Activated CD4-positive, CD25-positive, alpha-beta regulatory T cell treated with anti-CD3 and anti-CD28 coated beads, Interleukin-2, amount 50 U/mL, for 16 hours (primary cell): ENCODE data around the gene DPM3.
"Not testable (repeated sequence)": the region's sequence is repeated elsewhere in the genome, so short reads cannot be mapped to it uniquely, and the experiment has no call there.

Experiments
- DNase-seq: peaks from one replicate; pipeline ENCODE4 v3.0.0-alpha.2; 2020; ENCODE audit warnings: low read depth, low spot score

Gene DPM3

DNA sequence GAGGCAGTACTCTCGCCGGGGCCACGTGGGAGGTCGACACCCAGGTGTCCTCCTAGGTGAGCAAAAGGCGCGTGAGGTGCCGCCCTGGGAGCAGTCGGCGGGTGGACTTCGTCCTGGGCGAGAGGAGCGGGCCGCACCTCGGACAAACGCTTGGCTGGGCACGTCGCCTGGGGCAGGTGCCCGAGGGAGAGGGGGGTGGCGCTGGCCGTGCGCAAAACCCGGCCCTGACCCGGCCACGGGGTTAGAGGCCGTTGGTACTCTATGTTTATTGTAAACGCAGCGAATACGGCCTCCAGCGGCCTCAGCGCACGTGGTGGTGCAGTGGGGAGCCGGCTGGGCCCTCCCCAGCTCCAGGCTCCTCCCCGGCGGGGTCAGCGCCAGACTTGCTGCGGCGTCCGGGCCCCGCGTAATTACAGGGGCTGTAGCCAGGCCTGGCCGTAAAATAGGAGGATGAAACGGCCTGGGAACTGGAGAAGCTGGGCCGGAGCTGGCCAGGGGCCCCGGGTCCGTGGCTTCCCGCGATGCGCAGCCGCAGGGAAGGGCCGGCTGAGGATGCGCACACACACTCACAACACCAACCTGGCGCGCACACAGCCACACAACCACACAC is 14.3 kb downstream of the DPM3 start:
- DNase-seq = no peak

DNA sequence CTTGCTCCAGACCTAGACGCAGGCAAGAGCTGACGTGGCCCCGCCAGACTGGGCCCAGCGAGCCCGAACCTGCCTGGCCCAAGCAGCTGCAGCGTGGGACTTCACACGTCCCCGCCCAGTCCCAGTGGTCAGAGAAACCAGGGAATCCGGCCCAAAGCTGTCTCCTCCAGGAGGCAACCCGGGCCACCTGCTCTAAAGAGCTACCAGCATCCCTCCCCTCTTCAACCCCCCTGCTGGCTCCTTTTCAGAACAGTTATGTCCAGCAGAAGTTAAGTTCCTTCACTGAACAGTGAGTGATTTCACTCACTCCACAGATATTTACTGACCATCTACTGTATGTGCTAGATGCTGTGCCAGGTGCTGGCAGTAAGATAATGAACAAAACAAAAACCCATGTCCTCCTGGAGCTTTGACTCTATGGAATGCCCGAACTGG is 14.8 kb downstream of the DPM3 start:
- no peak for DNase-seq

DNA sequence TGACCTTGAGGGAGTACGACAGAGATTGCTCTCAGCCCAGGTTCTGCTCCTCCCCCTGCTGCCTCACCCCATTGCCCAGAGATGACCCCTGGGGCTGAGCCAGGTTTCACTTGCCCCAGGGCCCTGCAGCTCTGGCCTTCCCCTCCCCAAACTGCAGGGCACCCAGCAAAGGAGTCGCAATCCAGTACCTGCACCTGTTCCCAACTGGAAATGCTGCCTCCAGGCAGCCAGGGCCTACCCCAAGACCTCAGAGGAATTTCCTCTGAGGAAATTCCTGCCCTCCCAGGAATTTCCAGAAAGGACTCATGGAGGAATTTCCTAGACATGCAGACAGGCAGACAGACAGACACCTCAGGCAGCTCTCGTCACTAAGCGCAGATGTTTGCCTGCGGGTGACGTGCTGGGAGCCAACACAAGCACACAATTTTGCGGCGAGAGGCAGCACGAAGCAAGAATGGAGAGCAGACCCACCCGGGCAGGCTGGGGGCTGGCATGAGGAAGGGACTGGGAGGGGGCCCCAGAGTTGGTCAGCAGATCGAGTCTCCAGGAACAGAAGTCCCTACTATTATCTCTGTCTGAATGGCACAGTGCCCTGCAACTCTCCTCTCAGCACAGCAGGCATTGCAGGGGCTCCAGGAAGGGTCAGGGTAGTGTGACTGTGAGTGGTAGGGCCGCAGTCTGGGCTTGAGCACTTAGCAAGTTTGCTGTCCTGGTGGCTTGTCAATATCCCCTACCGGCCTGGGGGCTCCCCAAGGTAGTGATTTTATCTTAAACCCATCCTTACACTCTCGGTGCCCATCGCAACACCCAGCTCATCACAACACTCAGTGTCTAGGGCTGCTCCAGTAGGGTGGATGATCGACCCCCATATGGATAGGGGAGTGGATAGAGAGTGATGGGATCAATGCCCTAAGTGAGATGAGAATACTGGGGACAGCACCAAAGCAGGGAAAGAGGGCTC is 15.5 kb downstream of the DPM3 start:
- DNase-seq = no peak

DNA sequence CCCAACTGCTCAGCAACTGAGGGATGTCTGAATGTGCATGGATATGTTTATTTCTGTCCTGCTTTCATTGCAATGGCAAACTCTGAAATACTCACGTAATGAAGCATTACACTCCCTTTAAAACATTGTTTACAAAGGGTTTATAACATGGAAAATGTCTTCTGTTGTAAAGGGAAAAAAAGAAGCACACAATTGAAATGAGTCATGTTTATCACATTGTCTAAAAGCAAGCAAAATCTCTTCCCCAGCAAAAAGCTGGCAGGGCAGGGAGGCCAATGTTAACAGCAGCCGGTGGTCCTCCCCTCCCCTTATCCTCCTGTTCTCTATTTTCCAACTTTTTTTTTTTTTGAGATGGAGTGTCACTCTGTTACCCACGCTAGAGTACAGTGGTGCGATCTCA is 16.5 kb downstream of the DPM3 start:
- DNase-seq = no peak

DNA sequence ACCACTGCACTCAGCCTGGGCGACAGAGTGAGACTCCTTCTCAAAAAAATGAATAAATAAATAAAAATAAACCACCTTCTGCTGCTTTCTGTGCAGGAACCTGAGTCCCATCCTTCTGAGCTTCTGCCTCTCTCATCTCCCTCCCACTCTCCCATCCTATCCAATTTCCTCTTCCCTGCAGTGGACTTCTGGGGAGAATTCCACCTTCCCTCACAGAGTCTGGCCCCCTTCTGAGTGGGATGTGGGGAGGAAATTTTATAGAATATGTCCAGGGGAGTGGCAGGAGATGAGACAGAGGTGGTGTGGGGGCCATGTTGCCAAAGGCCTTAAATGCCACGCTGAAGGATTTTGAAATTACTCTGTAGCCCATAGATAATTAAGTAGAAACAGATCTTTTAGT is 18.0 kb downstream of the DPM3 start:
- no peak for DNase-seq

DNA sequence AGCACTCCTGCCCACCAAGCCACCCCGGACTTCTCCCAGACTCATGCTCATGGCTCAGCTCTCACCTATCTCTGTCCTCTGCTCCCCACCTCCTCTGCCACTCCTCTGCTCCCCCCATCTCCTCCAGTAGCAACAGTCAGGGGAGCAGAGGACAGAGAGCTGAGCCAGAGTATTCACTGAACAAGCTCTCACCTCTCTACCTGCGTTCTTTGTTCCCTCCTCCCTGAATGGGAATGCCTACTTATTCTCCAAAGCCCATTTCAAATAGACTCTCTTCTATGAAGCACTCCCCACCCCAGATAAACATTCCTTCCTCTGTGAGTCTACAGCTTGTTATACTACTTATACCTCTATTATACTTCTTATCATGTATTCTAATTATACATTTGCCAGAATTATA is 19.1 kb downstream of the DPM3 start:
- no peak for DNase-seq

DNA sequence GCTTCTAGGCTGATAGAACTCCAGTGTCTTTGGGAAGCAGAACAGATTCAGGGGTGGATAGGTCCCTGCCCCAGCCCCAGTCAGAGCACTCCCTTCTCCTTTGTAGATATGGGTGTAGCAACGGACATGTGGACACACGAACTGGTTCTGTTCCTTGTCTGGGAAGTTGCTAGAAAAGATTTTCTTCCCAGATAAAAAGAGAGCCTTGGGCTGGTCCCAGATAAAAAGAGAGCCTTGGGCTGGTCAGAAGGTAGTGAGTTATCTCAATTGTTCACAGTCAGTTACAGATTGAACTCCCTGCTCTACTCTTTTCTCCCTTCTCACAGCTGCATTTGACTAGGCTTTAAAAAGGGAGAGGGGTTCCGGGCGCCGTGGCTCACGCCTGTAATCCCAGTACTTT is 20.1 kb downstream of the DPM3 start:
- DNase-seq = no peak

DNA sequence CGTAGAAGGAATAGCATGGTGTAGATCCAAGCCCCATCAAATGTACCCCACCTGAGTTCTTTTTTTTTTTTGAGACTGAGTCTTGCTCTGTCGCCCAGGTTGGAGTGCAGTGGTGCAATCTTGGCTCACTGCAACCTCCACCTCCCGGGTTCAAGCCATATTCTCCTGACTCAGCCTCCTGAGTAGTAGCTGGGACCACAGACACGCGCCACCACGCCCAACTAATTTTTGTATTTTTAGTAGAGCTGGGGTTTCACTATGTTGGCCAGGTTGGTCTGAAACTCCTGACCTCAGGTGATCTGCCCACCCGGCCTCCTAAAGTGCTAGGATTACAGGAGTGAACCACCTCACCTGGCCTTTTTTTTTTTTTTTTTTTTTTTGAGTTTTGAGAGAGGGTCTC is 22.2 kb downstream of the DPM3 start:
- DNase-seq = not testable (repeated sequence)

DNA sequence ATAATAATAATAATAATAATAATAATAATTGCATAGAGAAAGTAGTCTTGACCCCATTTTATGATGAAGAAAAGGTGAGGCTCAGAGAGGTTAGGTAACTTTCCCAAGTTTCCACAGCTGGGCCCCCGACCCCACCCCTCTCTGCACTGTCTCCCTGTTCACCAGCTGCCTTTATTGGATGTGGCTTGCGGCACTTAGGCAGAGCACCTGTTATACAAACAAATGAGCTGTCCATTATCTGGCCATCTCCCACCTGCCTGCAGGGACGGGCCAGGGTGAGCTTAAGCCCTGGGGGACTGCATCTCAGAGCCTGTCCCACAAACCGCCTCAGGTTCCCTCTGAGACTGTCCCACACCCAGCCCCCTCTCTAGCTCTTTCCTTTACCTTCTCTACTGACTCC is 22.7 kb downstream of the DPM3 start:
- no peak for DNase-seq

DNA sequence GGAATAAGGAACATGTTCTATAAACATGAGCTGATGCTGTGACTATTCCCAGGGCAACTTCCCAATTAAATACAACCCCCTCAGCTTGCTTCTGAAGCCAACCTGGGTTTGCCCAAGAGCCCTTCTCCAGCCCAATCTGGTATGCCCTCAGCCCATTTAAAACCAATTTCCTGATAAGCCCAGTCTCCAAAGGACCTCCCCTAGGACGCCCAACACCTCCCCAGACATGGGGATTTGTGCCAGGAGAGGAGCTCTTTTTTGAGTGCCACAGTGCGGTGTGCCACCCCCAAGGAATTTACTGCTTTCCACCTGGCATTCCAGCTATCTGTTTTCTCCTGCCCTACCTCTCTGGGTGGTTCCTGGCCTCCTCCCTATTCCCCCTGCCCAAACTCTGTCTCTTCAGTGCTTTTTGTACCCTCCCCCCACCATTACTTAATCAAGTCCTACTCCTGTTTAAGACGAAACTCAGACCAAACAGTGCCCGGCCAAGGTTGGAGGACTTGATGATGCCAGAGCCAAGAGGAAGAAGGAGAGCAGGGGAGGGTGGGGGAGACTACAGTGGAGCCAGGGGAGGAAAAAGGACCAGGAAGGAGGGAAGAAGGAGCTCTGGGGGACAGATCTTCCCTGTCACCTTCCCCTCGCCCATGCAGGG is 24.1 kb downstream of the DPM3 start:
- DNase-seq = no peak

DNA sequence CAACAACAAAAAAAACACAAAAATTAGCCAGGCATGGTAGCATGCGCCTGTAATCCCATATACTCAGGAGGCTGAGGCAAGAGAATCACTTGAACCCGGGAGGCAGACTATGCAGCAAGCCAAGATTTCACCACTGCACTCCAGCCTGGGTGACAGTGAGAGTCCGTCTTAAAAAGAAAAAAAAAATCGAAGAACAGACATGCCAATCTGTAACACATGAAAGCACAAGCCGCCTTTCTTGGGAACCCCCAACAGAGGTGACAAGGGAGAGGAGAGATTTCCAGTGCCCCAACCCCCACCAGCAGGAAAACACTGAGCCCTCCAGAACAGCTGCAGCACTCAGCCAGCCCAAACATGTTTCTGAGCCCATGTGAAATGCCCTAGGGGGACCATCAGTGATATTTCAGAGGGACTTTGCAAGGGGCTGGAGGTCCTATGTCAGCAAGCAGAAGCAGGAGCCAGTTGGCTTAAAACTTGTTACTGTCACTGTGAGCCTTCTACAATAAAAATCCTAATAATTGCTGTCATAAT is 26.8 kb downstream of the DPM3 start:
- no peak for DNase-seq

DNA sequence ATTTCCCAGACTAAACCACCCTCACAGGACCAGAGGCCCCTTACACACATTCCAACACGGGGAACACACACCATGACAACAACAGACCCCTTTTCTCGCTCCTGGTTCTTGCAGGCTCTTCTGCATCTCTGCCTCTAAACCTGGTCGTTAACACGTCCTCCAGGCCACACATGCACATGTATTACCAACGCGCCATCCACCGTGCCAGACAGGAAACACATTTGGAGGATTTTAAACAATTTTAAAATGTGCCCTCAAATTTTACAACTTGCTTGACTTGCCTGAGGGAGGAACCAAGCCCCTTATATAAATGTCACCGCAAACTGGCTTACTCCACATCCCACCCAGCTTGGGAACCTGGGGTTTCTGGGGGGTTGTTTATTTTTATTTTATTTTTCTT is 29.5 kb downstream of the DPM3 start:
- DNase-seq = no peak

DNA sequence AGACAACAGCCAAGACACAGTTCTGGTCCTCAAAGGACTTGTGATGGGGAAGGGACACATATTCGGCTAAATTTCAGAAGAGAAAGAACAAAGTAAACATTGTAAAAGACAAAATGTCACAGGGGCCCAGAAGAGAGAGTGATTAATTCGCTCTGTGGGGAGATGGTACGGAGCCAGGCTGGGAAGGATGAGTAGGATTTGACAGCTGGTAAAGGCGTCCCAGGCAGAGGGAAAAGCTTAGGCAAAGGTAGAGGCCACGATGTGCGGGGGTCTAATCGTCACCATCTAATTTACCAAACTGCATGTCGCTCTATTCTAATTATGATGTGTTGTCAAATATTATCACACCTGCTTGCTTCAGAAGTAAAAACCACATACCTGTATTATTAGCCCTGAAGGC is 29.9 kb downstream of the DPM3 start:
- no peak for DNase-seq

DNA sequence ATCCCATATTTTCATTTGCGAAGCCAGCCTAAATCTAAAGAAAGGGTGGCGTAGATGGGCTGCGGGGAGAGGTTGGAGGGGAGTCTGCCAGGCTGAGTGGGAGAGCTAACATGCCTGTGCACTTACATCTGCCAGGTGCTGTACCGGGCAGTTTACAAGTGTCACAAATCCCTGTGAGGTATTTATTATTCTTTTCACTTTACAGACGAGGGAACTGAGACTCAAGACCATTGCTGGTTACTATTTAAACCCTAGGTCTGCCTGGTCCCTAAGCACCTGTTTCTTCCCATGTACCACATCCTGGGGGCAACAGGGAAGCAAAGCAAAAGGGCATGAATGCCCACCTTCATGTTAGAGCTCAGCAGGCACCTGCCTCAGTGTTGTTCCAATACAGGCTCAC is 32.0 kb downstream of the DPM3 start:
- no peak for DNase-seq

DNA sequence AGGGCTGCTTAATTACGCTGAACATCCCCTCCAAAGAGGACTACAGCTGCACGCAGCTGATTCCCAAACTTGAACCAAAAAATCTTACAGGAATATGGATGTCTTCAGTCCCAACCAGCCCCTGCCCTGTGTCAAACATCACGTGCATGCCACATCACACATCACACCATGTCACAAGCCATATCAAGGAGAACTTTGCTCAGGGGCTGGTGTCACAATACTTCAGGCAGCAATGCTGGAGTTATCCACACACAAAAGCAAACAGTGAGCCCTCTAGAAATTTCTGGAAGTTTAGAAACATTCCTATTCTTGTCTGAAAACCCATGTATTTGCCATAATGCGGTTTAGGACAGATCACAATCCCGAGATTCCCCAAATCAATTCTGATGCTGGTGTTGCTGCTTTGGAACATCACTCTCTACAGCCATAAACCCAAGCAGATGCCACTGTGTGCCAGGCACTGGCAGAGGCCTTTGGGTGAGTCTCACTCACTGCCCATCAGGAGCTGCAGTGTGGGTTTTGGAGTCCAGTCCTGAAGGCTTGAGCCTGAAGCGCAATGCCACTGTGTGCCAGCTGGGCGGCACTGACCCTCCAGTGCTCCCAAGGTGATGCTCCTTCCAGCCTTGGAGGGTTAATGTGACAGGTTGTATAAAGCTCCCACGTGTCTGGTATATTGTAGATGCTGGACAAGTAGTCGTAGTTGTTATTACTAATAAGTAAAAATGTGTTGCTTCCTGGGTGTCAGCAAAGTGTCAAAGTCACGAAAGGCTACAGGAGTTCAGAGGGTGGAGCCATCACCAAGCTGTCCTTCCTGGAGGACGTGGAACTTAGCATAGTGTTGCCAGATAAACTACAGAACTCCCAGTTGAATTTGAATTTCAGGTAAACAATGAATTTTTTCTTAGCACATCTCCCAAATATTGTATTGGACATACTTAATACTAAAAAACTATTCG is 32.7 kb downstream of the DPM3 start:
- DNase-seq = no peak

DNA sequence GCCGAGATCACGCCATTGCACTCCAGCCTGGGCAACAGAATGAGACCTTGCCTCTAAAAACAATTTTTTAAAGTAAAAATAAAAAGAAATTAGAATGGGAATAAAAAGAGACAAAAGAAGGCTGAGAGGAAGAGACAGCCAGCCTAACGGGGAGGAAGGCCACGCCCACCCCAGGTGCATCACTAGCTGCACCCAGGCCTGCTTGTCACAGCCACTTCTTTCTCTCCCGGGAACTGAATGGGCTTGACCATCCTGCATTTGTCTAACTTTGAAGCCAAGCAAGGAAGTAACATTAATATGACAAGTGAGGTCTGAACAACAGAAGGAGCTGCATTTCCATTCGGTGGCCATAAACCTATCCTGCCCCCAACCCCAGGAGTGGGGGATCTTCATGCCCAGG is 33.5 kb downstream of the DPM3 start:
- DNase-seq = no peak

DNA sequence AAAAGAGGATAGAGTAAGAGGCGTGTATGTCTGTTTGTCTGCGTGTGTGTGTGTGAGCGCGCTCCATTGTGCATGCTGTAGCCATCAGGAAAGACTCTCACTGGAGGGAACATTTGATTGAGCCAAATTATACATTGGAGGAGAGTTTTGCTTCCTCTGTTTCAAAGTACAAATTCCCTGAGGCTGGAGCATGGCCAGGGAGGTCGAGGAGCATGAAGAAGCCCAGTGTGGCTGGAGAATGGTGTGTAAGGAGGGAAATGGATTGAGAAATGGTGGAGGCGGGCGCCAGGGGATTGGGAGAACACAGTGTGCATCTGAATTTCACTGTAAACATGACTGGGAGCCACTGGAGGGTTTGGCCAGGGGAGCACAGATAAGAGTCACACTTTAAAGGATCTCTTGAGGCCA is 34.7 kb downstream of the DPM3 start:
- DNase-seq = no peak

DNA sequence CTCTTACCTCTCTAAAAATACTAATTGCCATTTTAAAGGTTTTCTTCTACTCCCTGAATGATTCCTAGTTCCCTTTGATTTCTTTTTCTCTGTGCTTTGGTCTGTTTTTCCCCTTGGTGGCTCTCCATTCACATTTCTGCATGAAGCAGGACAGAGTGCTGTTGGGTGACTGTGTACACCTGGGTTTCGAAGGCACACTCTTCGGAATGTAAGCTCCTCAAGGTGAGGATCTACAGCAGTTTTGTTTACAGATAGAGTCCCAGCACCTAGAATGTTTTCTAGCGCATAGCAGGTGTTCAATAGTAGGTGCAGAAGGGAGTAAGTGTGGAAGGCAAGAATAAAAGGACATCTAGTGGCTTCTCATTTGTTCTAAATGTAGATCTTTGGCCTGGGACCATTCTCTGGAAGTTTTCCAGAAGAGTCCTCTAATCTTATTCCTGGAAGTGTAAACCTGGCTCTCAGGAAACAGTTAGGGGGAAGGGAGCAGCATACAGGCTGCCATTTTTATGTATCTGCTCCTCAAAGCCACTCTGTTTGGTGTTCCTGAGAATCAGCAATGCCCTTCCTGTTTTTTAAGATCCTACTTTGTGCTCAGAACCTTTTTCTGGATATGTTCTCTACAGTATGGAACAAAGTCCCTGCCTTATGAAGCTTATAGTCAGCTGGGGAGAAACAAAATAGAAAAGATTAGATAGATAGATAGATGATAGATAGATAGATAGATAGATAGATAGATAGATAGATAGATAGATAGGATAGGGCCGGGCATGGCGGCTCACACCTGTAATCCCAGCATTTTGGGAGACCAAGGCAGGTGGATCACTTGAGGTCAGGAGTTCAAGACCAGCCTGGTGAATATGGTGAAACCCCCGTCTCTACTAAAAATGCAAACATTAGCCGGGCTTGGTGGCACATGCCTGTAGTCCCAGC is 35.5 kb downstream of the DPM3 start:
- no peak for DNase-seq

DNA sequence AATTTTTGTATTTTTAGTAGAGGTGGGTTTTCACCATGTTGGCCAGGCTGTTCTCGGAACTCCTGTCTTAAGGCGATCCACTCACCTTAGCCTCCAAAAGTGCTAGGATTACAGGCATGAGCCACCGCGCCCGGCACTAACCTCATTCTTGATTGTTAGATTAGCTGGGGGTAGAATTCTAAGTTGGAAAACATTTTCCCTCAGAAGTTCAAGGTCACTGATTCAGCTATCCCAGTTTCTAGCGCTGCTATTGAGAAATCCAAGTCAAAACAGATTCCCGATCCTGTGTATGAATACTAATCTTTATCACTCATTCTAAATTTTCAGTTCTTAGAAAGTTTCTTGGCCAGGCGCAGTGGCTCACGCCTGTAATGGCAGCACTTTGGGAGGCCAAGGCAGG is 37.0 kb downstream of the DPM3 start:
- DNase-seq = no peak

DNA sequence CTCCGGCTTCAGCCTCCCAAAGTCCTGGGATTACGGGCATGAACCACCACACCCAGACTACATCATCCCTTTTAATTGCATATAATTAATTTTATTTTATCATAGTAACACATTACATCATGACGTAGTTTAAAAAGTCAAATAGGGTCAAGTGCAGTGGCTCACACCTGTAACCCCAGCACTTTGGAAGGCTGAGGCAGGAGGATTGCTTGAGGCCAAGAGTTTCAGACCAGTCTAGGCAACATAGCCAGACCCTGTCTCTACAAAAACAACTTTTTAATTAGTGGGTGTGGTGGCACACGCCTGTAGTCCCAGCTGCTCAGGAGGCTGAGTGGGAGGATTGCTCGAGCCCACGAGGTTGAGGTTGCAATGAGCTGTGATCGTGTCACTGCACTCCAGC is 41.0 kb downstream of the DPM3 start:
- DNase-seq = no peak
